AG09319 (cell line): ENCODE data around the gene C11orf24.

Source experiments
- DNase-seq: peaks from one replicate; pipeline ENCODE4 v3.0.0-alpha.2; 2010; ENCODE audit warnings: low read depth; ENCODE audit errors: extremely low read depth
- CTCF ChIP-seq: IDR thresholded peaks from 2 replicates; pipeline ENCODE4 v1.5.1; 2011; ENCODE audit warnings: low read depth, mild to moderate bottlenecking, inconsistent platforms, low read length, moderate library complexity

C11orf24 gene

GRCh38 chr11:68271781-68272608 lies at the start of gene C11orf24:
TSS of gene C11orf24 (minus strand) at chr11:68271973. CDS start at chr11:68263767, 8,206 bp downstream.
- TF ChIP-seq CTCF, result no peak
- DNase-seq, result peak; percentile 86

- DNase-seq, result no peak
- TF ChIP-seq CTCF, result no peak
These were observed 45.5 kb upstream of the C11orf24 start for GRCh38 chr11:68317147-68317785.

GRCh38 chr11:68315171-68315920 lies 43.6 kb upstream of the C11orf24 start:
- no peak for DNase-seq

GRCh38 chr11:68314203-68315170 lies 42.7 kb upstream of the C11orf24 start:
- no peak for DNase-seq
- TF ChIP-seq CTCF, result no peak

More at GRCh38 chr11:68315171-68315920, 43.6 kb upstream of the C11orf24 start:
- no peak for TF ChIP-seq CTCF

GRCh38 chr11:68313574-68314202 lies 41.9 kb upstream of the C11orf24 start:
- no peak for TF ChIP-seq CTCF

GRCh38 chr11:68312780-68313573 lies 41.2 kb upstream of the C11orf24 start:
- TF ChIP-seq CTCF, result no peak
- DNase-seq, result no peak

More at GRCh38 chr11:68313574-68314202, 41.9 kb upstream of the C11orf24 start:
- peak; percentile 52 for DNase-seq
